Keratinocyte (primary cell): Measurements from ENCODE around the gene DNAJC9. TPM values are rescaled to one million over a fixed set of nuclear protein-coding genes. Genes with fewer than 3 reads are reported as not detected.

Experiments used
- DNase-seq: peaks from one replicate; pipeline ENCODE4 v3.0.0-alpha.2; 2011; ENCODE audit warnings: low read depth, missing footprints, low spot score
- FAIRE-seq: peaks from 2 replicates; lab custom pipeline; 2011; peaks lifted over from hg19 to GRCh38; lab: Jason Lieb, UNC
- H2AFZ ChIP-seq: 2 replicates; pipeline ENCODE4 v1.6.0; 2012; ENCODE audit warnings: low read length, control low read depth, inconsistent platforms; ENCODE audit not compliant: control insufficient read depth
- H3K27ac ChIP-seq: 2 replicates; pipeline ENCODE4 v1.5.1; 2011; ENCODE audit warnings: low read length; ENCODE audit not compliant: control insufficient read depth, insufficient read depth
- H3K27me3 ChIP-seq: 3 replicates; pipeline ENCODE4 v1.6.0; 2011; ENCODE audit warnings: low read length; ENCODE audit not compliant: control insufficient read depth, insufficient read depth; ENCODE audit errors: extremely low read depth
- H3K36me3 ChIP-seq, 2 experiments: 2 replicates in 1 of 2; 3 replicates in 1 of 2; pipeline ENCODE4 v1.5.1; 2011; ENCODE audit warnings: low read length in 2 of 2, mild to moderate bottlenecking in 1 of 2; ENCODE audit not compliant: control insufficient read depth in 2 of 2, insufficient read depth in 2 of 2; ENCODE audit errors: extremely low read depth in 1 of 2
- H3K4me1 ChIP-seq: 3 replicates; pipeline ENCODE4 v1.5.1; 2011; ENCODE audit warnings: low read length; ENCODE audit not compliant: control insufficient read depth, insufficient read depth; ENCODE audit errors: extremely low read depth
- H3K4me2 ChIP-seq: 3 replicates; pipeline ENCODE4 v1.6.0; 2011; ENCODE audit warnings: low read depth, low read length; ENCODE audit not compliant: control insufficient read depth, insufficient read depth; ENCODE audit errors: extremely low read depth
- H3K4me3 ChIP-seq, 3 experiments: fragments of 200-600 bp in 1 of 3; sonication (generic) in 1 of 3; 2 replicates in 2 of 3; 3 replicates in 1 of 3; pipeline ENCODE4 v1.5.1; 2011 to 2016; ENCODE audit warnings: low read length in 3 of 3, mild to moderate bottlenecking in 3 of 3, control low read depth in 2 of 3, inconsistent platforms in 1 of 3, low read depth in 1 of 3, mixed read lengths in 1 of 3, mixed run types in 1 of 3, moderate library complexity in 1 of 3; ENCODE audit not compliant: control insufficient read depth in 2 of 3, insufficient read depth in 2 of 3; ENCODE audit errors: extremely low read depth in 1 of 3
- H3K79me2 ChIP-seq: 2 replicates; pipeline ENCODE4 v1.6.0; 2012; ENCODE audit warnings: low read length; ENCODE audit not compliant: control insufficient read depth, insufficient read depth
- H3K9ac ChIP-seq: 3 replicates; pipeline ENCODE4 v1.6.0; 2011; ENCODE audit warnings: low read length; ENCODE audit not compliant: control insufficient read depth, insufficient read depth; ENCODE audit errors: extremely low read depth
- H3K9me1 ChIP-seq: 3 replicates; pipeline ENCODE4 v1.6.0; 2011; ENCODE audit warnings: low read length; ENCODE audit not compliant: control insufficient read depth, insufficient read depth; ENCODE audit errors: extremely low read depth
- H3K9me3 ChIP-seq: 2 replicates; pipeline ENCODE4 v1.5.1; 2012; ENCODE audit warnings: low read depth, low read length; ENCODE audit not compliant: control insufficient read depth
- H4K20me1 ChIP-seq: 3 replicates; pipeline ENCODE4 v1.6.0; 2011; ENCODE audit warnings: low read length; ENCODE audit not compliant: control insufficient read depth, insufficient read depth; ENCODE audit errors: extremely low read depth
- EZH2 ChIP-seq: IDR thresholded peaks from one replicate; pipeline ENCODE4 v1.6.1; 2012; ENCODE audit warnings: inconsistent platforms, mild to moderate bottlenecking, low read length, moderate library complexity
- dilution Hi-C: fragments of 300-500 bp; cut with MboI; formaldehyde crosslinking; loops from one replicate; pipeline ENCODE4 v1.7.0; 2020; ENCODE audit warnings: low sequenced_read_pairs; ENCODE audit not compliant: extremely low pct_ligation_motif_present
- polyA plus RNA-seq, 5 experiments: library from polyadenylated mRNA; depleted of rRNA in 3 of 5; stranded (reverse) in 3 of 5; stranded (forward) in 1 of 5; unstranded in 1 of 5; fragments of >200 nt; gene quantifications; 1 replicate in 1 of 5; 2 replicates in 3 of 5; 3 replicates in 1 of 5; pipeline versions ENCODE4 v1.2.1 to v1.2.3, GENCODE V29; 2011 to 2012; ENCODE audit warnings: missing spikeins in 2 of 5, low read depth in 1 of 5, low replicate concordance in 1 of 5
- TF ChIP-seq, protein P1 (sequence below), 3 experiments: IDR thresholded peaks in 1 of 3; conservative IDR thresholded peaks in 1 of 3; optimal IDR thresholded peaks in 1 of 3; 2 replicates in 2 of 3; 3 replicates in 1 of 3; pipeline versions ENCODE3 to v1.5.1; 2011; ENCODE audit warnings: low read length in 3 of 3, mild to moderate bottlenecking in 3 of 3, moderate library complexity in 2 of 3, control low read depth in 1 of 3, inconsistent platforms in 1 of 3; ENCODE audit not compliant: insufficient read depth in 2 of 3; ENCODE audit errors: extremely low read depth in 1 of 3

The DNAJC9 gene
- polyA plus RNA-seq, 1 donor (not counting 4 experiments of a cell fraction or from before 2014, with no cell fraction given): 23.3 TPM

GRCh38 chr10:73253225-73253555 is 6.1 kb upstream of the DNAJC9 start:
- no peak for TF ChIP-seq EZH2
- TF ChIP-seq, protein P1, sequence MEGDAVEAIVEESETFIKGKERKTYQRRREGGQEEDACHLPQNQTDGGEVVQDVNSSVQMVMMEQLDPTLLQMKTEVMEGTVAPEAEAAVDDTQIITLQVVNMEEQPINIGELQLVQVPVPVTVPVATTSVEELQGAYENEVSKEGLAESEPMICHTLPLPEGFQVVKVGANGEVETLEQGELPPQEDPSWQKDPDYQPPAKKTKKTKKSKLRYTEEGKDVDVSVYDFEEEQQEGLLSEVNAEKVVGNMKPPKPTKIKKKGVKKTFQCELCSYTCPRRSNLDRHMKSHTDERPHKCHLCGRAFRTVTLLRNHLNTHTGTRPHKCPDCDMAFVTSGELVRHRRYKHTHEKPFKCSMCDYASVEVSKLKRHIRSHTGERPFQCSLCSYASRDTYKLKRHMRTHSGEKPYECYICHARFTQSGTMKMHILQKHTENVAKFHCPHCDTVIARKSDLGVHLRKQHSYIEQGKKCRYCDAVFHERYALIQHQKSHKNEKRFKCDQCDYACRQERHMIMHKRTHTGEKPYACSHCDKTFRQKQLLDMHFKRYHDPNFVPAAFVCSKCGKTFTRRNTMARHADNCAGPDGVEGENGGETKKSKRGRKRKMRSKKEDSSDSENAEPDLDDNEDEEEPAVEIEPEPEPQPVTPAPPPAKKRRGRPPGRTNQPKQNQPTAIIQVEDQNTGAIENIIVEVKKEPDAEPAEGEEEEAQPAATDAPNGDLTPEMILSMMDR (optimal IDR thresholded peaks at IDR 0.05 in 1 of 3, IDR thresholded peaks at IDR 0.05 in 1 of 3, conservative IDR thresholded peaks at IDR 0.05 in 1 of 3; ENCODE audit: extremely low read depth in 1 of 3, insufficient read depth in 2 of 3, low read length in 3 of 3): peak in 1 of 3 experiments; percentile 25
- peak overlapping the region; percentile 94 for H3K9ac ChIP-seq
- peak overlapping the region; percentile 86 for H2AFZ ChIP-seq
- H3K36me3 ChIP-seq: peaks cover 6 to 21% of the 10 kb centered on the region in 2 experiments
- no peak for FAIRE-seq
- DNase-seq: no peak
- peak overlapping the region; percentile 94 for H3K27ac ChIP-seq
- H3K9me1 ChIP-seq: no peaks in the 10 kb centered on the region
- dilution Hi-C loops: loop anchor here (25.0 kb wide), 1 partner anchor 134 kb away; no protein-coding TSS in a partner anchor
- peaks cover 12% of the 10 kb centered on the region for H3K4me1 ChIP-seq
- H3K4me3 ChIP-seq: peak overlapping the region; percentile 68 to 89 (median 72)
- no peaks in the 10 kb centered on the region for H4K20me1 ChIP-seq
- H3K9me3 ChIP-seq: no peaks in the 10 kb centered on the region
- no peaks in the 10 kb centered on the region for H3K27me3 ChIP-seq
- H3K79me2 ChIP-seq: peaks cover 44% of the 10 kb centered on the region
- peak overlapping the region; percentile 86 for H3K4me2 ChIP-seq

DNA sequence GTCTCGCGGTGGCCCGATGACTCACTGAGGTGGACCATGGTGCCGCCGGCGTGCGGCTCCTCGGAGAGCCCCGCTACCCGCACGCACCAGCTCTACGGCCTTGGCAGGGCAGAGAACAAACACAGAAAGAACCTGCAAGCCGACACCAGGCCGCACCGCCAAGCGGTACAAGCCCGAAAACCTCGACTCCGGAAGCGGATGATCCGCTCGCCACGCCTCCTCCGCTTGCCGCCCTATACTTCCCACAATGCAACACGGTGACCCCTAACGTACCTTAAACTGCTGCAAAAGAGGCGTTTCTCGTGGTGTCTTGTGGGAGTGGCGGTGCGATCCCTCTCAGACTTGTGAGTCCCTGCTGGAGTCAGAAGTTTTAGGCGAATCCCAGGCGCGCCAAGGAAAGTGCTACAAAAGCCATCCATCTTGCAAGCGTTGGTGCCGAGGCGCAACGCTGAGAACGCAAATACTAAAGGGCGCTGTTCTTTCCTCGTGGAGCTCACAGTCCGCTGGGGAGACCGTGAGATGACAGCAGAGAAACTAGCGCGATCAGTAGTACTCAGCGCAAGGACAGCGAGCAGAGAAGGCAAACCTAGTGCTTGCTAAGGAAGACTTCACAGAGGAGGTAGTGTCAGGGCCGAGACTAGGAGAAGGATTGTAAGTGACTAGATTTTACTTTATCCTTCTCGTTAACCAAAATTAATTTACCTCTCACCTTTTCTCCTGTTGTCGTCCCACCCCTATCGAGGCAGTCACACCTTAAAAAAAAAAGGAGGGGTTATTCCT is 5.6 kb upstream of the DNAJC9 start, which contains the start of gene MRPS16:
TSS of gene MRPS16 (minus strand) at position 200 of the 780 bp plus-strand sequence. CDS start at position 38, 162 bp downstream.
- peak within 1 kb of the TSS; percentile 94 for H3K27ac ChIP-seq
- dilution Hi-C loops: loop anchor here (25.0 kb wide), 1 partner anchor 135 kb away; no protein-coding TSS in a partner anchor
- FAIRE-seq (peak; percentile 86), DNase-seq (peak; percentile 91)
- peak within 1 kb of the TSS; percentile 94 for H3K9ac ChIP-seq
- H3K4me2 ChIP-seq: peak within 1 kb of the TSS; percentile 86
- no peaks in the 10 kb centered on the region for H4K20me1 ChIP-seq
- peaks cover 6 to 25% of the 10 kb centered on the region in 2 experiments for H3K36me3 ChIP-seq
- H3K9me1 ChIP-seq: no peaks in the 10 kb centered on the region
- H3K4me3 ChIP-seq: peak within 1 kb of the TSS; percentile 68 to 89 (median 72)
- TF ChIP-seq EZH2: no peak
- TF ChIP-seq, protein P1 (optimal IDR thresholded peaks at IDR 0.05 in 1 of 3, IDR thresholded peaks at IDR 0.05 in 1 of 3, conservative IDR thresholded peaks at IDR 0.05 in 1 of 3; ENCODE audit: extremely low read depth in 1 of 3, insufficient read depth in 2 of 3, low read length in 3 of 3): no peak
- no peaks in the 10 kb centered on the region for H3K27me3 ChIP-seq
- H3K9me3 ChIP-seq: no peaks in the 10 kb centered on the region
- peak within 1 kb of the TSS; percentile 86 for H2AFZ ChIP-seq
- H3K4me1 ChIP-seq: peaks cover 18% of the 10 kb centered on the region
- H3K79me2 ChIP-seq: peaks cover 49% of the 10 kb centered on the region
